GM11168 (cell line): ENCODE results near the gene TWSG1.
"Not testable (repeated sequence)": the region's sequence is repeated elsewhere in the genome, so short reads cannot be mapped to it uniquely, and the experiment has no call there.

ENCODE experiments used
- in situ Hi-C: fragments of 300-500 bp; cut with MboI; formaldehyde crosslinking; loops from one replicate; pipeline ENCODE4 v1.12.0; 2022; ENCODE audit warnings: low sequenced_read_pairs; ENCODE audit not compliant: unreplicated experiment

TWSG1 gene

GRCh38 chr18:9446839-9447238, 112.3 kb downstream of the TWSG1 start:
- in situ Hi-C loops: no loop called here

DNA sequence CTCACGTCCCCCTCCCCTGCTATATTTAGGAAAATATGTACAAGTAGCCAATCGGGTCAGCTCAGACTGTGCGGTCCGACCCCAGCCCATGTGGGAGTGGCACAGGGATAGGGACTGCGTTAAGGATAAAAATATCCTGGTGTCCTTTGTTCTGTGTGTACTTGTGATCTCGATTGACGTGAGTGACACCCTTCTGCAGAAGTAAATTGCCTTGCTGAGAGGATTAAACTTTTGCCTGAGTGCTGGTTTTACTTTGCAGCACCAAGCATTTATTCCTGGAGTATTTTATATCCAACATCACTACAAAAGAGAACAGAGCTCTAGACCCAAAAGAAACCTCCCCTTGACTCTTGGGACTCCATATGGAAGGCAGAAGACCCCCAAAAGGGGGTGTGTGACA, 112.8 kb downstream of the TWSG1 start:
- in situ Hi-C loops: no loop called here

DNA sequence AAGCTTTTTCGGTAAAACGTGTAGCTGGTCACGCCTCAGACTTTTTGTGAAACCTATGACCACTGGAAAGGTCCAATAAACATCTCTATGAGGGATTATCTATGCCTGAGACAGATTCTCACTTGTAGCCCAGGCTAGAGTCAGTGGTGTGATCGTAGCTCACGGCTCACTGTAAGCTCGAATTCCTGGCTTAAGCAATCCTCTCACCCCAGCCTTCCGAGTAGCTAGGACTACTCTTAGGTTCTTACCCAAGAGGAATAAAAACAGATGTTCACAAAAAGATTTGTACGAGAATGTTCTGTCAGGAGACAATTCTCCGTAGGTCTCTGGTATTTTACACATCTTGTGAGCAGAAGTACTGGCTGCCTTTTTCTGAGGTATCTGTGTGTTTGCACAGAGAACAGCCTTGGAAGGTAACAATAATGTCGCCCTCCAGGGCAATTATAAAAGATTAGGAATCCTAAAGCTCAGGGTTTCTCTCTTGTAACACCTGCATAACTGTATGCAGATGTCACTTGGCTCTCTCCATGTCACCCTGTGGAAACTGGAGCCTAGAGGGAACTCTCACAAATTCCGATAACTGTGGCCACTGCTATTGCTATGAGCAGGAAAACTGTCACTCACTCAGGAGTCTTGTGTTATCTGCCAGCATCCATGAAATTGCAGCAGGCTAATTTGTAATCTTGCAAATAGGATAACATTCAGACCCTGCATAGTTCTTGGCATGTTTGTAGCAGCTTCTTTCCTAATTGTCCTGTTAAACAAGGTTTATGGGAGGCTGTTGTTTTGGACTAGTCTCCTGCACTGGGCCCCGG, 115.2 kb downstream of the TWSG1 start:
- in situ Hi-C loops: no loop called here

- in situ Hi-C loops: not testable (repeated sequence)
Measured at GRCh38 chr18:9450920-9451319, 116.3 kb downstream of the TWSG1 start.
